NT2/D1 (cell line): Measurements from ENCODE around the gene NACC2.

Experiments used
- SUZ12 ChIP-seq: IDR thresholded peaks from 2 replicates; pipeline ENCODE4 v1.6.1; 2011; ENCODE audit not compliant: insufficient read length, insufficient read depth; ENCODE audit errors: extremely low read depth
- ZNF274 ChIP-seq: IDR thresholded peaks from 2 replicates; pipeline ENCODE4 v1.6.1; 2011; ENCODE audit warnings: mild to moderate bottlenecking, low read depth, low read length

DNA sequence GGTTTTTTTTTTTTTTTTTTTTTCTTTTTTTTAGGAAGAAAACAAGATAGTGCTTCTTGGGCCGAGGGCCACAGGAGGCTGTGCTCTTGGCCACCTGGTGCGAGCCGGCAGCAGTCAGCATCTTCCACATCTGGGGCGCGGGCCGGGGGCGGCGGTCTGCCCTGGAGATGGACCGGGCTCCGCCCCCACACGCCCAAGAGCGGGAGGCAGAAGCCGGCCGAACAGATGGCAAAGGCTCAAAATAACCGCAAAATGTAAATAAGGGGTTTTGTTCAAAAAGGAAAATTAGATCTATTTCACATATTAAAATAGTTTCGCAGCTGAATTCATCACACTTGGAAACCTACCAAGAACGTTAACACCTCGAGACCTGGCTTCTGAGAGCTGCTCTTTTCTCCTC lies 82.4 kb downstream of the NACC2 start:
- no peak for TF ChIP-seq SUZ12
- TF ChIP-seq ZNF274: no peak
